Stimulated activated naive CD8-positive, alpha-beta T cell treated with anti-CD3 and anti-CD28 coated beads, Interleukin-15, Interleukin-2, amounts not matched to agents 100 U/mL and 50 U/mL, for 24 hours (primary cell): Measurements from ENCODE around the gene PGLYRP2.
"Not testable (repeated sequence)": the region's sequence is repeated elsewhere in the genome, so short reads cannot be mapped to it uniquely, and the experiment has no call there.

Experiments used
- ATAC-seq: fragments of 150-1000 bp; cut with Tn5 transposase; one replicate; pipeline ENCODE4 v1.10.0; 2021
- DNase-seq: peaks from one replicate; pipeline ENCODE4 v3.0.0; 2021

Gene PGLYRP2, protein sequence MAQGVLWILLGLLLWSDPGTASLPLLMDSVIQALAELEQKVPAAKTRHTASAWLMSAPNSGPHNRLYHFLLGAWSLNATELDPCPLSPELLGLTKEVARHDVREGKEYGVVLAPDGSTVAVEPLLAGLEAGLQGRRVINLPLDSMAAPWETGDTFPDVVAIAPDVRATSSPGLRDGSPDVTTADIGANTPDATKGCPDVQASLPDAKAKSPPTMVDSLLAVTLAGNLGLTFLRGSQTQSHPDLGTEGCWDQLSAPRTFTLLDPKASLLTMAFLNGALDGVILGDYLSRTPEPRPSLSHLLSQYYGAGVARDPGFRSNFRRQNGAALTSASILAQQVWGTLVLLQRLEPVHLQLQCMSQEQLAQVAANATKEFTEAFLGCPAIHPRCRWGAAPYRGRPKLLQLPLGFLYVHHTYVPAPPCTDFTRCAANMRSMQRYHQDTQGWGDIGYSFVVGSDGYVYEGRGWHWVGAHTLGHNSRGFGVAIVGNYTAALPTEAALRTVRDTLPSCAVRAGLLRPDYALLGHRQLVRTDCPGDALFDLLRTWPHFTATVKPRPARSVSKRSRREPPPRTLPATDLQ

GRCh38 chr19:15479391-15480345 lies at the start of gene PGLYRP2:
Gene PGLYRP2 (minus strand): TSS chr19:15479501. CDS start chr19:15479371, 130 bp downstream.
- ATAC-seq (peak; percentile 30), DNase-seq (no peak)

DNA sequence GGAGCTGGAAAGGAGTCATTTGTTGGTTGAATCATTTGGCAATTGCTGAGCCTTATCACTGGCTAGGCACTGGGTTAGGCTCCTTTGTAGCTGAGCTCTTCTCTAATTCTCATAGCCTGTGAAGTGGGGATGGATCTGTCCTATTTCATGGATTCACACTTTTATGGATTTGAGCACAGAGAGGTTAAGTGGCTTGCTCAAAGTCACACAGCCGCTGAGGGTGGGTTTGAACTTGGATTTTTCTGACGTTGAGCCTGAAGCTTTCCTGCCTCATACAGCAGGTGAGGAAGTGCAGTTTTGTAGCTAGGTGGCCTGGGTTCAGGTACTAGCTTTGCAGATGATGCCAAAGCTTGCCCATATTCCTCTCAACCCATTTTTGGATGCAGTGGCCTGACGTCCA lies 48.4 kb upstream of the PGLYRP2 start:
- DNase-seq: no peak
- ATAC-seq: no peak

GRCh38 chr19:15526408-15526807 lies 47.1 kb upstream of the PGLYRP2 start:
- ATAC-seq: no peak
- no peak for DNase-seq

DNA sequence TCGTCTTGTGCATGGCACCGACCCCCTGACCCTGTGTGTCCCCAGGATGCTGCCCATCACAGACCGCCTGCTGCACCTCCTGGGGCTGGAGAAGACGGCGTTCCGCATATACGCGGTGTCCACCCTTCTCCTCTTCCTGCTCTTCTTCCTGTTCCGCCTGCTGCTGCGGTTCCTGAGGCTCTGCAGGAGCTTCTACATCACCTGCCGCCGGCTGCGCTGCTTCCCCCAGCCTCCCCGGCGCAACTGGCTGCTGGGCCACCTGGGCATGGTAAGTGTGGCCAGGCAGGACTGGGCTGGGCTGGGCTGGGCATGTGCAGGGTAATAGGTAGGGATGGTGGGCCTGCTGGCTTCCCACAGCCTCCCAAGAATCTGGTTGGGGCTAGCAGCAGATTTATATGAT lies 46.0 kb upstream of the PGLYRP2 start:
- ATAC-seq: no peak
- DNase-seq: no peak

DNA sequence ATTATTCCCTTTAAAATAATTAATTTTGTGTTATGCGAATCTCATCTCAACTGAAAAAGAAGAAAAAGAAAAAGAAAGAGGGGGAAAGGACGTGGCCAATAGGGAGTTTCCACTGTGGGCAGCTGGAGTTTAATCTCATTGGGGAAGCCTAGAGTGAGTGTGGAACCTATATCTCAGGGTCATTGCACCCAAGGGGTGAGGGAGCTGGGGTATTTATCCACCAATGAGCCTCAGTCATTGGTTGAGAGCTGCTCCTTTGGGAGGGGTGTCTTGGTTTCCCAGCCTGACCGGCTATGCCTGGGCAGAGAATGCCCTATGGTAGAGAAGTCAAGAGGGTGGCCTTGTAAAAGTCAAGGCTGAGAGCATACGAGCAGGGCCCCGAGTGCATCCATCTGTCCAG lies 45.5 kb upstream of the PGLYRP2 start:
- no peak for DNase-seq
- no peak for ATAC-seq

- ATAC-seq (no peak), DNase-seq (no peak)
Observed at GRCh38 chr19:15519433-15519976, 40.2 kb upstream of the PGLYRP2 start.

- DNase-seq (no peak), ATAC-seq (no peak)
Observed at GRCh38 chr19:15517778-15518177, 38.5 kb upstream of the PGLYRP2 start.

DNA sequence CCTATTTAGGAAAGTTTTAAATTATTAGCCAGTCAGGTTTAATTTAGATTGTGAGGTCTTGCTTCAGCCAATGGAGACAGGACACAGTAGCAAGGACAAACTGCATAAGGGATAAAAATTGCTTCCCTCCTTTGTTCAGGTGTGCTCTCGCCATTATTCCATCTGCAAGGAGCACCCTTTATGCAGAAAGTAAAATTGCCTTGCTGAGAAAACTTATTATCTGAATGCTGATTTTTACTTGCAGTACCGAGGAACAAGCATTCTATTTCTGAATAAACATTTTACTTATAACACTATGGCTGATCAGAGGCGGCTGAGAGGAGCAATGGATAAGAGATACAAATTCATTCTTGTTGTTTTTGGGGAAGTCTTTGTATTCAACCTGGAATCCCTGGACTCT lies 37.1 kb upstream of the PGLYRP2 start:
- ATAC-seq: no peak
- no peak for DNase-seq

DNA sequence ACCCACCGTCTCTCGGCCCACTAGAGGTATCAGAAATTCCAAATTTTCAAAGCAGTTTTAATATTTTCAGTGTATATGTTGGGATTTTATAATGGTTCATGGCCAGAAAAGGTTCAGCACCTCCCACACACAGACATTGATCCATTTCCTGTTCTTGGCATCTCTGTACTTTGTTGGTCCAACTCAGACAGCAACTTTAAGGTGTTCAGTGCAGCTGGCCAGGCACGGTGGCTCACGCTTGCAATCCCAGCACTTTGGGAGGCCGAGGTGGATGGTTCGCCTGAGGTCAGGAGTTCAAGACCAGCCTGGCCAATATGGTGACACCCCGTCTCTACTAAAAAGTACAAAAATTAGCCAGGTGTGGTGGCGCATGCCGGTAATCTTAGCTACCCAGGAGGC lies 35.9 kb upstream of the PGLYRP2 start:
- ATAC-seq, DNase-seq: not testable (repeated sequence)

DNA sequence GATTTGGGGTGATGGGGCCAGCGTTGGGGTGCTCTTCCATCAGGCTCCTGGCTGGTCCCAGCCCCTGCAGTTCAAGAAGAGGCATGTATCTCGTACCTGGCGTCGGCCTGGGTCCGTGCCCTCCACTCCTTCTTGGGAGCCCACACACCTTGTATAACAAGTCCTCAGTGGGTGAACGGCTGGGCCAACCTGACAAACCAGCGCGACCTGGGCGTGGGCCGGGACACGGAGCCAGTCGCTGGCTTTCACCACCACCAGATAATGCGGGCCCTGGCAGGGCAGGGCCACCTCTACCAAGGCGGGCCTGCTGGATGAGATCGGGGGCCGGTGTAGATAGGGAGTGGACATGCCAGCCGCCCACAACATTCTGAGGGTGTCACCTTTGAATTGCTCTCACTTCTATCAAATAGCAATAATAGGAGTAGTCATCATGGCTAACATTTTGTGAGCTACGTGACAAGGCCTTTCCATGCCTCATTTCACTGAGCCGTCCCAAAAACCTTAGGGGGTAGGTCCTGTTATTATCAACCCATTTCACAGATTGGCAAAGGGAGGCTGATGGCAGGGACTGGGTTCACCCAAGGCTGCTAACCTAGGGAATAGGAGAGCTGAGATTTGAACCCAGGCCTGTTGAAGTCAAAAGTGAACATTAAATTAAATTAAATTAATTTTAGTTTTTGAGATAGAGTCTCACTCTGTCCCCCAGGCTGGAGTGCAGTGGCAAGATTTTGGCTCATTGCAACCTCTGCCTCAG lies 32.5 kb upstream of the PGLYRP2 start:
- no peak for DNase-seq
- no peak for ATAC-seq

DNA sequence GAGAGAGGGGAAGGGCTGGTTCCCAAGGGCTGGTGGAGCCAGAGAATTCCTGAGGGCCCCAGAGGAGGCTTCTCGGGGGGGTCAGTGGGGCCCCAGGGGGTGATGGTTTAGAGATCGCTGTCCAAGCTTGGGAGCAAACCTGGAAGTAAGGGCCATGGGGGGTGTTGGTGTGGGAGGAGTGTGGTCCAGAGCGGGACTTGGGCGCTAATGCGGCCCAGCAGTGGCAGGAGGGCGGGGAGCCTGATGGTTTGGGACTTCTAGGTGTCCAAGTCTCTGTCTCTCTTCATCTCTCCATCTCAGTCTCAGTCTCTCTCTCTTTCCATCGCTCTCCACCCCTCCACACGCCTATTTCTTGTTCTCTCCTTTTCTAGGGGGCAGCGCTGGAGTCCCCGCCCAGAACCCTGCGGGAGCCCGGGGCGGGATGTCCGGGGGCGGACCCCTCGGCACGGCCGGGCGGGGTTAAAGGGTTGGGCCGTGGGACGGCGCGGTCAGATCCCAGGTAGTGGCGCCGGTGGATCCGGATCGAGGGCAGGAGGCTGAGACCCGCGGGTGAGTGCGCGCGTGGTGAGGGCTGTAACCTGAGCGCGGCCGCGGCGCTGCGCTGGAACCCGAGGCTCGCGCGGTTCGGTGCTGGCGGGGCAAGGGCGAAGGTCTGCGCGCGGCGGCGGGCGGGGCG lies 28.9 kb upstream of the PGLYRP2 start, which contains the start of gene CYP4F22:
Gene CYP4F22 (plus strand): TSS at position 491 of the 676 bp plus-strand sequence. CDS start 16,812 bp downstream, outside the sequence.
- ATAC-seq (peak; percentile 34), DNase-seq (peak; percentile 36)

DNA sequence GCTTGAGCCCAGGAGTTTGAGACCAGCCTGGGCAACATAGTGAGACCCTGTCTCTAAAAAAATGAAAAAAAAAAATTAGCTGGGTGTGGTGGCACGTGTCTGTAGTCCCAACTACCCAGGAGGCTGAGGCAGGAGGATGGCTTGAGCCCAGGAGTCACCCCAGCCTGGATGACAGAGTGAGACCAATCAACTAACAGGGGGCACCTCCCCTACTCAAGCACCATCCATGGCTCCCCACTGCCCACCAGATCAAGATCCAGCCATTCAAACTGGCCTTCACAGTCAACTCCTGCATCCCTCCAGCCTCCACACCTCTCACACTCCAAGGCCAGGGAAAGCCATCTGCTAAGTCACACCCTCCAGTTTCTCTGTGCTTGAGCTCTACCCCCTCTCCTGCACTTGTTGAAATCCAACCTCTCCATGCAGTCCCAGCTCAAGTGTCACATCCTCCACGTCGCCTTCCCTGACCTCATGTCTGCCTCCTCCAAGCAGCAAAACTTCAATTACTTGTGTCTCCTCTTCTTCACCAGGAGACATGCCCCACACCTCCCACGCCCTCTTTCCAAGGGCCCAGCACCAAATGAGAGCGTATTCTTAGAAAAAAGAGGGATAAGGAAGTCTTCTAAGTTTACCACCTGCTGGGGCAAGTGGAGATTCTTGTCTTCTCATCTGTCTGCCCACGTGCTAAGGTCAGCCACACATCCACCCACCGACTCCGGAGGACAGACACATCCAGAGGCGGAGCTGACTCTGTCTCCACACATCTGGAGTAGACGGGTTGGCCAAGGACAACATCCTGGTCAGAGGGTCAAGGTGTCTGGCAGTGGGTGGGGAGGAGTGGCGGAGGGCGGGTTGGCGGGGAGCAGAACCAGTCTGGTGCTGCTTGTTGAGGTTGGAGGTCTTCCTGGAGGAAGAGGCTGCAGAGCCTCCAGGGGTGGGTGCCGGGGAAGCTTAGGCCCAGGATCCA lies 28.1 kb upstream of the PGLYRP2 start:
- no peak for DNase-seq
- ATAC-seq: no peak

- ATAC-seq: no peak
- no peak for DNase-seq
Observed at GRCh38 chr19:15506074-15506571, 26.8 kb upstream of the PGLYRP2 start.

DNA sequence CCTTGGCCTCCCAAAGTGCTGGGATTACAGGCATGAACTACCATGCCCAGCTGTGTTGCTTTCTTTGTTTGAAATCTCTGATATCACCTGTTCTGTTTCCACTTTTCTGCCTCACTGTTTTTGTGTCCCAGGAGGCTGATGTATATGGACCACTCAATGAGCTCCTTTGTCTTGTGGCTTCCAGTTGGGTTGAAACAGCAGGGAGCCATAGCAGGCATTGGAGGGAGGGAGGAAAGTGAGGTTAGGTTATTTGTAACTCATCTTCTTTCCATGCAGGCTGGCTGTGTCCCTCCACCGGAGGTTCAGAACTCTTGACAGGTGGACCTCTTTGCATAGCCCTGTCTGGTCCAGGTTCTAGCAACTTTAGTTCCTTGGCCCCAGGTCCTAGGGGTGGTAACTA lies 23.0 kb upstream of the PGLYRP2 start:
- ATAC-seq: no peak

DNA sequence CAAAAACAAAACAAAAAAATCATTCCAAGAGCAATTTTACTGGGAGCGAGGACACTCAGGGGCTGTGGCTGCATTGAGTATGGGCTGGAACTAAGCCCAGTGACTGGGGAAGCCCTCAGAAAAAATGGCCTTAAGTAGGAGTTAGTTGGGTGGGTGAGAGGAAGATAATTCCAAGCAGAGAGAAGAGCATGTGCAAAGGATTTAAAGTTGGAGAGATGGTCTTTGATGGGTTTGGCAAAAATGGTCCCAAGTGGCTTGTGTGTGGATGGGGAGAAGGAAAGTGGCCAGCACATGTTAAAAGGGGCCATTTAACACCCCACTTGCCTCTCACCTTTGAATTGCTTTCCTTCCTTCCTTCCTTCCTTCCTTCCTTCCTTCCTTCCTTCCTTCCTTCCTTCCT lies 22.3 kb upstream of the PGLYRP2 start:
- DNase-seq: no peak
- no peak for ATAC-seq

More for the DNA sequence above, 23.0 kb upstream of the PGLYRP2 start:
- DNase-seq: no peak

DNA sequence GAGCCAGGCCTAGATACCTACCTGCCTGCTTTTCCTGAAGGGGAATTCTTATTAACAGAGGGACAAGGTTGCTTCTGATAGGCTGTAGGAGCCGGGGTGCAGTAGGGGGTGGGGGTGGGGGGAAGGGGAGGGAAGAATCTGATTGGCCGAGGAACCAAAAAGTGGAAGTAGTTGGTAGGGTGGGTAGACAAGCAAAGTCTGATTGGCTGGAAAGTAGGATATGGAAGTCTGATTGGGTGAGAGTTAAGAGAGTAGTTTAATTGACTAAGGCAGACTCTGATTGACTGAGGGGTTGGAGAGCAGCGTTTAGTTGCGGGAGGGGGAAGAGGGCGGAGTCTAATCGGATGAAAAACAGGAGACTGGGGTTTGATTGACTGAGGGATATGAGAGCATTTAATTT lies 19.6 kb upstream of the PGLYRP2 start:
- ATAC-seq (no peak), DNase-seq (no peak)

- ATAC-seq (no peak), DNase-seq (no peak)
Observed at GRCh38 chr19:15498156-15498858, 19.0 kb upstream of the PGLYRP2 start.

DNA sequence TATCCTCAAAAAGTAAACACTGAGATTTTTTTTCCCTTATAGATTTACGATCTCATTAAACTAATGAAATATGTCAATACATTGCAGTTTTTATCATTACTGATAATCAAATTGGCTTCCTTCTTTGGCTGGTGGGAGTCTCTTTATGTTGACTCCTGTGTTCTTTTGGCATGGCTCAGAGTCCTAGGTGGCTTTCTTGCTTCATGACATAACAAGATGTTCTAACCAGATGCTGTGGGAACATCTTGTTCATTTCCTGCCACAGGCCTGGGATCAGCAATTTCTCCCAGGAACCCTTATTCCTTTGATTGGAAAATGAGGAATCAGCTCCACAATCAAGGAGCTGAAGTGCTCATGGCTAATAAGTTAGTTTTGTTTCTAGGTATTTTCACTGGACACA lies 15.8 kb upstream of the PGLYRP2 start:
- ATAC-seq (no peak), DNase-seq (no peak)
